GM21528 (cell line): Measurements from ENCODE around the gene LUM.

ENCODE experiments used
- ATAC-seq: cut with Tn5 transposase; IDR thresholded peaks from one replicate; pipeline ENCODE4 v1.9.1; 2021; ENCODE audit warnings: mild to moderate bottlenecking, moderate library complexity; ENCODE audit not compliant: unreplicated experiment, low FRiP score

The LUM gene, protein sequence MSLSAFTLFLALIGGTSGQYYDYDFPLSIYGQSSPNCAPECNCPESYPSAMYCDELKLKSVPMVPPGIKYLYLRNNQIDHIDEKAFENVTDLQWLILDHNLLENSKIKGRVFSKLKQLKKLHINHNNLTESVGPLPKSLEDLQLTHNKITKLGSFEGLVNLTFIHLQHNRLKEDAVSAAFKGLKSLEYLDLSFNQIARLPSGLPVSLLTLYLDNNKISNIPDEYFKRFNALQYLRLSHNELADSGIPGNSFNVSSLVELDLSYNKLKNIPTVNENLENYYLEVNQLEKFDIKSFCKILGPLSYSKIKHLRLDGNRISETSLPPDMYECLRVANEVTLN

DNA sequence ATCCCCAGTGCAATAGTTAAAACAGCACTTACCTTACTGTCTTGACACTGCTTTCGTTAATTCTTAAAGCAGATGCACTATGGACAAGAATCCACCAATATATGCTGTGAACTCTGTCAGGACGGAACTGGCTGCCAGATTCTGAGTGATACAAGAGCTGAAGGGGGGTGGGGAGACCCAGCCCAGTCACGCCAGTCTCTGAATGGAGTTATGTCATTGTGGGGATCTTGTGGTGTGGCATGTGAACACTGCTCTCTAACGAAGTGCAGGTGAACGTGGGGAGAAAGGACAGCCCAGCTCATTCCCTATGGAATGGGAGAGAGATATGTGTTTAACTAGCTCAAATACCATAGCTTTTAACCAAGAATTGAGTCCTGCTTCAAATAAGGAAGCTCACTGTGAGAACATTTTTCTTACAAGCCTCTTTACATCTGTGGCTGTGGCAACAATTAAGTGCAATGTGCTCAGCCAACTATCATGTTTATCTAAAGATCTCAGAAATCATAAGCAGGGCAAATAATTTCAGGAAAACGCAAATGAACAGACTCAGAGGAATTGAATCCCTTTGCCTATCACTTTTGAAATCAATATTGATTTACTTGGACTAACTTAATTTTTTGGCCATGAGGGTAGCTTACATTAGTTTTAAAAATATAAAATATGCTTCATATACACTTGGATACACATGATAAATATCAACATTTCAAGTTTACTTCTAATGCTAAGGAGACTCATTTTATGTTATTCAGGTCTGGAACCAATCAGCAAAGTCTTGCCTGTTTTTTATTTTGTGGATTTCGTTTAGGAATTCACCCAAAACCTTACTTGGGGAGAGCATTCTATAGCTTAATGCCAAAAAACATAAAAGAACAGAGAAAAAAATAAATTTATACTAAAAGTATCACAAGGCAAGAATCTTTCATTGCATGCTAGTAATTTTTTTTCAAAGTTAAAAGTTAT is at the start of gene LUM:
Gene LUM, minus strand, starts transcription at position 129 of the 960 bp plus-strand sequence. CDS start 2,515 bp downstream, outside the sequence.
- no peak for ATAC-seq

DNA sequence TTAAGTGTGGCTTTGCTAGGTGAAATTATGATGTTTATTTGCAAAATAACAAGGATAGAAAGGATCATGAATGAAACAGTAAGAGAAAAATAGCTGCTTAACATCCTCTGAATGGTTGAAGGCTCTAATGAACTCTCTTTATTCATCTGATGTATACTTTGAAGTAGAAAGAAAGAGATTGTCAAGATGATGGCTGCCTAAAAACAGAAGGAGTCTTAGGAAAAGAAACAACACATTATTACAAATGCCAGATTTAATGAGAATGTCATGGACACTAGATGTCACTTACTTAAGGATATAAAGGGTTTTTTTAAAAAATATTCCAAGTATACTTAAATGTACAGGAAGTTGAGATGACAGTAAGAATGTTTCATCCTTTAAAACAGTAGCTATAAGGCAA is 49.7 kb upstream of the LUM start:
- ATAC-seq: no peak

DNA sequence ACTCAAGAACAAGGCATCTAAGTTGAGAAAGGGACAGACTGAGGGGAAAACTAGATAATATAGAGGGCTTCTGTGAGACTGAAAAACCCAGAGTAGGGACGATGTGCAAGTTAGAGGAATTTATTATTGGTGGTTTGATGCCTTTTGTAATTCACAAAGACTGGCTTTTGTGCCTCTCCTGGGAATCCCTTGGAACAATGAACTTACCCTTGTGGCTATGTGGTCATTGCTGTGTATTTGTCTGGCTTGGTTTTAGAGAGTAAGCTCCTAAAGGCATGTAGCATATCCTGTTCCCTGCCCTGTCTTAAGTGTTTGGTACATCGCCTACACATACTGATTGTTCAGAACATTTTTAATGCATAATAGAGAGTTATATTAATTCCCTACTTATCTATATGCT is 44.7 kb upstream of the LUM start:
- ATAC-seq: no peak

DNA sequence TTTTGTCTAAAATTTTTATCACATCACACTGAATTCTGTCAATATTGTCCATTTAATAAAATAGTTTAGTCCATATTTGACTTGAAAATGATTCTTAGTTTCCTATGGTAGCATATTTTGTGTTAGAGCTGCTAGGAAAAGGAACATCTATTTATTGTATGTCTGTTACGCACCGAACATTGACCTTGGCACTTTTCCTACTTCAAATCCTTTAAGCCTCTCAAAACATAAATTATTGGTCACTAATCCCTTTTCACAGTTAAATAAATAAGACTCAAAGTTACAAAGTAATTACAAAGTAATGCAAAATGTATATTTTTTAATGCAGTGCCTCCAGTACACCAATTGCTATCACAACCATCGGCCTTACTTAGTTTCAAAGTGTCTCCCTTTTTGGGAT is 42.8 kb upstream of the LUM start:
- no peak for ATAC-seq

DNA sequence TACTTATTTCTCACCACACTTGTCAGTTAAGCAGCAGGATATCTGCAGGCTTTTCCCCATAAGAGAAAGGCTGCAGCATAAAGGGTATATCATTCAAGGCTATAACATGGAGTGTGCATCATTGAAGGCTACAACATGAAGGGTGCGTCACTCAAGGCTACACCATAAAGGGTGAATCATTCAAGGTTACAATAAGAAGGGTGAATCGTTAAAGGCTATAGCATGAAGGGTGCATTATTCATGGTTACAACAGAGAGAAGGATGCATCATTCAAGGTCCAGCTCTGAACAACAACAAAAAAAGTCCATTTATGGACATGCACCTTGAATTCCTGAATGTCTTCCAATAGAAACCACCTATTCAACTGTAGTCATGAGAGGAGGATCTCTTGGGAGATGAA is 32.8 kb upstream of the LUM start:
- ATAC-seq: no peak

DNA sequence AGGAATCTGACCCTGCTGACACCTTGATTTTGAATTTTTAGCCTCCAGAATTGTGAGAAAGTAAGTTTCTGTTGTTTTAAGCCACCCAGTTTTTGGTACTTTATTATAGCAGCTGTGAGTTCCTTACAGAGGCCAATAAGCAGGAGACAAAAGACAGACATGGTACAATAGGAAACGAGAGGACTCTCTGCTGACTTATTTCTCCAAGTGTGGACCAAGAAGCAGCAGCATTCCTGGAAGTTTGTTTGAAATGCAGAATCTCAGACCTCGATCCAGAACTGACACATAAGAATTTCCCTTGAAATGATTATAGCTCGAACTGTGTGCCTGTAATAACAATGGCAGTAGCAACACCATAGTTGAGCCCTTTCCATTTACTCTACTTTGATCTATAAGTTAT is 31.9 kb upstream of the LUM start:
- no peak for ATAC-seq

DNA sequence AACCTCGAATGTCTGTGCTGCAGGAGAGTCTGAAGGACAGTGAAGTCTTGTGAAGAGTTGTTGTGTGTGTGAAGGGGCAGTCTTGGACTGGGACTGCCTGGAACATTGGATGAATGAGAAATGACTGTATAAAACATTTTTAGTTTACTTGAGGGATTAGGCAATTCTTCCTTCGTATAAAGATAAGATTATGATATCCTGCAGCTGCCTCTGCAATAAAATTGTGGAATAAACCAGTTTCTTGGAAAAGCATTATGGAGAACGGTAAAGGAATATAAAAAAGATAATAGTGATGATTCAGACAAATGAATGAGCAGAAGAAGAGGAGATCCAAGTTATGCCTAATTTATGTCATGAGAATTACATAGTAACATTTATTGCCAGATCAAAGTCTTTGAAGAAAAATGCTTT is 30.9 kb upstream of the LUM start:
- no peak for ATAC-seq

DNA sequence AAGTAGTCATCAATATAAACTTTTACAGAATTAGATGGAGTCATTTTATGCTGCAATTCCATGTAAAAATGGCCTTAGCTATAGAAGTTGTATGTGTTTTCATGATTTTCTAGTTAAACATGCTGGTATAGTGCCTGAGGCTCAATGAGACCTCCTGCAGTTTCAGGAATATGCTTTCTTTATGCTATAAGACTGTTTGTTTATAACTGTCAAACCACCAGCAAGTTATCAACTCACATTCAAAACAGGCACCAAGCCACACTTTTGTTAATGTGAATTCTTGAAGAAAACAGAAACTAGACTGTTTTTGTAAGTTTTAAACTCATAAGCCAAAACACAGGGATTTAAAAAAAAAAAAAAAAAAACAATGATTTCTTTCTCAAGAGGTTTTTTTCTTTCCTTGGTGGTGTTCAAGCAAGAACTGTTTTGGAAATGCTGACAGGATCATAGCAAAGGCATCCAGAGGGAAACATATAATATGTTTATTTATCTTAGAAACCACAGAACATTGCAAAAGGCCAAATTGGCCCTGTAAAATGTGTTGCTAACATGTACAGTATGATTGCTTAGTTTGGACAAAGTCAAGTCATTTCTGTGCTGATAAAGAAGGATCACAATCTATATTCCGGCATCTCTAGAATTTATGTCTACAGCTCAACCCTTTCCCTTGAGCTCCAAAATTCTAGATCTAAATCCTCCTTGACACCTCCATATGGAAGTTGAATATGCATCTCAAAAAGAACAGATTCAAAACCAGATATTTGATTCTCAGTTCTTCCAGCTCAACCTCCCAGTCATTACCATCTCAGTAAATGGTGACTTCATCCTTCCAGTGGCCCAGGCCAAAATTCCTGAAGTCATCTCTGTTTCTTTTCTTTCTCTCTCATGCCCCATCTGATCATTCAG is 29.0 kb upstream of the LUM start:
- no peak for ATAC-seq

DNA sequence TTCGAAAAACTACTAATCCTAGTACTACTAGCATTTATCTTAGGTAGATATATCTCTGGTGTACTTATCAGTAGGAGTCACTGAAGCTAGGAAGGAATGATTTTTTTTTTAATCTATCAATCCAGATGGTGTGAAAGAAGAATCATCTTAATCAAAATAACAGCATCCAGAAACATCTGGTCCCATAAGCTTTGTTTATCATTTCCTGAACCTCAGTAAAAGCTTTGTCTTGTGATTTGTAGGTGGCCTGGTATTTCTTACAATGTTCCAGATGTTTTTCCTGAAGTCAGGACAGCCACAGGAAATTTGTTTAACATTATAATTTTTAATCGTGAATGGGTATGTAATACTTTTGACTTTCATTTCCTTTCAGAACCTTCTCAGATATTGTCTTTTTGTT is 28.0 kb upstream of the LUM start:
- ATAC-seq: no peak

DNA sequence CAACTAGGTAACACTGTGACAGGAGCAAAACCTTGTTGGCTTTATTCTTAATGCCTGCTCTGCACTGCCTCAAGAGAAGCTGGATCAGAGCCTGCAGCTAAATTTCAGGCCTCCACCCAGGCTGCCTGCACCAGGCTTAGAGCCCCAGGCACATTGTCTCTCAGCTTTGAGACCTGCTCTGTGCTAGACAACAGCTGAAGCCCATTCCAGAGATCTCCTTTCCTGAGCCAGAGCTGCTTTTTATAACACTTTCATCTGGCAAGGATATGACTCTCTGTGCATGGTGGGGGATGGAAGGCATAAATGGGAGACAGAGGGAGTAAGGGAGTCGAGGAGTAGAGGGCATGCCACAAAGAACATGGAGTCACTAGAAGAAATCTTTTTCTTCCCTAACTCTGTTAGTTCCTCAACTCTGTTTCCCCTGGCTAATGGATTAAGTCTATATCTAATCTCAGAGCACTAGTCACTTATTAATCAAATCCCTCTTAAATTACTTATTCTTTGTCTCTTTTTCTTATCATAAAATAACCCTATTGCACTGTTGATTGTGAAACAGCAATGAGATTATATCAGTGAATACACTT is 27.1 kb upstream of the LUM start:
- no peak for ATAC-seq

DNA sequence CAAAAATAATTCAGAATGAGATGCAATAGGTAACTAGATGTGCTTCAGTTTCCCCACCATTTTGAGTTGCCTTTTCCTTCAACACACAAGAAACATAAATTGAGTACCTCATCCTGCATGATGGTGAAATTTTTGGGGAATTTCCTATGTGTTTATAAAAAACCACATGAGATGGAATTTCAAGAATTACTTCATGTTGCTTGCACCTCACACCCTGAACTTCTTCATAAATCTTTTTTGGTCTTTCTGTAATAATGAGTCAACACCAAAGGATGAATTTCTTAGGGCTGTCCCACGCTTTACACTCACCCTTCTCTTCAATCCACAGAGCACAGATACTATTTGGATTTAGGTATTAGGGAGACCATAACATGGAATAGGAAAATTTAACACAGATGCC is 22.6 kb upstream of the LUM start:
- no peak for ATAC-seq

DNA sequence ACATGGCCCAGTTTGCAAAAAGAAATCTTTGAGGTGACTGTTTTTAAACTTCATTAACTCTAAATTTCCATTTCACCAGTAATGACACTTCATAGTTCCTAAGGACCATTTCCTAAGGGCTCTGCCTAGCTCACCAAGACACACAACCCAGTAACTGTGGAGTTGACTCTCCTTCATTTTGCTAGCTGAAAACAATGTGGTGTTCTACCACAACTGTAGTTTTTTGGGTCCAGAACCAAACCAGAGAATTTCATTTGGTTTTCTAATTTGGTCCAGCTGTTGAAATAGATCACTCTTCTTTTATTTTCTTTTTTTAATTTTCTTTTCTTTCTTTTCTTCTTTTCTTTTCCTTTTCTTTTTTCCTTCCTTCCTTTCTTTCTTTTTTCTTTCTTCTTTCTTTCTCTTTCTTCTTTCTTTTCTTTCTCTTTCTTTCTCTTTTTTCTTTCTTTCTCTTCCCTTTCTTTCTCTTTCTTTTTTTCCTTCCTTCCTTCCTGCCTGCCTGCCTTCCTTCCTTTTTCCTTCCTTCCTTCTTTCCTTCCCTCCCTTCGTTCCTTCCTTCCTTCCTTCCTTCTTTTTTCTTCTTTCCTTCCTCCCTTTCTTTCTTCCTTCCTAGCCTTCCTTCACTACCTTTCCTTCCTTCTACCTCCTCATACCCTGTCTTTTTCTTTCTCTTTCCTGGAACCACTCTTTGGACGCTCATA is 18.5 kb upstream of the LUM start:
- no peak for ATAC-seq

DNA sequence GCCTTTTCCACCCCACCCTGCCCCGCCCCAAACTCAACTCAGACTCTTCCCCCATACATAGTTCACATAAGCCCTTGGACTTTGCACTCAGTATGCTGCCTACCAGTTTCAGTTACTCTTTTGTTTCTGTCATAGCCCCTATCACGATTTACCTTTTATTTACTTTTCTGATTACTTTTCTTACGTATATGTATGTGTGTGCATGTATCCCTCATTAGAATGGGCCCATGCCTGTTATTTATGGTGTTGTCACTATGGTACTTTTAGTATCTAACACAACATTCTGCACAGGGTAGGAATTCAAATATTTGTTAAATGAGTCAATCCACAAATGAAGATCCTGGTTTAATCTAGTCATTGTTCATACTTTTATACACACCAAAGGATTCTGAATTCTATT is 16.5 kb upstream of the LUM start:
- ATAC-seq: no peak

DNA sequence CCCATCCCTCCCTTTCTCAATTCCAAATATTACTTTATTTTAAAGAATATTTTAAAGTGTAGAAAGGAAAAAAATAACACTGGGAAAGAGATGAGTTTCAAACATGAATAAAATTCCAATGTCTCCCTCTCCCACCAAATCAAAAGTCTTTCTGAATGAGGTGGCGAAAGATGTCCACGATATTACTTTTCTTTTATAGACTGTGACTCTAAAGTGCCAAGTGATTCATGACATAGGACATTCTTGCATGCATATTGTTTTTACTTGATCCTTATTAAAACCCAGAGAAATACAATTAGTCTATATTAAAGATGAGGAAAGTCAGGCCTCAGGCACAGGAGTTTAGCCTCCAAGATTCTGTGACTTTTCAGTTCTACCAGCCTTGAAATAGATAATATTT is 16.0 kb upstream of the LUM start:
- ATAC-seq: no peak

DNA sequence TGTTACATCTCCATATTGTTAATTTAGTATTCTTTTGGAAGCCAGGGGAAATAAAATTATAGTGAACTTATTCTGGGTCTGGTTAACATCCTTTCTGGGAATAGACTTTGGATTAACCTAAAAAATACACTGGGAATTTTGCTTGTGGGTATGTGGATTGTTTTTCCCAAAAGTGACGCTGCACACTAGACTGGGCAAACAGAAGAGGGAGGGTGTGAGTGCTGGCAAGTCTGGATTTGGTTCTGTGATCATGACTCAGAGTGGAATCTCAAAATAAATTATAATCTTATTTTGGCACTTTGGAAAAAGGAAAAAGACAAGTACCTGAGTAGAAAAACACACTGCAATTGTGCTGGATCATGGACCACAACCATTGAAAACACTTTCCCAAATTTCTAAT is 15.2 kb upstream of the LUM start:
- no peak for ATAC-seq

DNA sequence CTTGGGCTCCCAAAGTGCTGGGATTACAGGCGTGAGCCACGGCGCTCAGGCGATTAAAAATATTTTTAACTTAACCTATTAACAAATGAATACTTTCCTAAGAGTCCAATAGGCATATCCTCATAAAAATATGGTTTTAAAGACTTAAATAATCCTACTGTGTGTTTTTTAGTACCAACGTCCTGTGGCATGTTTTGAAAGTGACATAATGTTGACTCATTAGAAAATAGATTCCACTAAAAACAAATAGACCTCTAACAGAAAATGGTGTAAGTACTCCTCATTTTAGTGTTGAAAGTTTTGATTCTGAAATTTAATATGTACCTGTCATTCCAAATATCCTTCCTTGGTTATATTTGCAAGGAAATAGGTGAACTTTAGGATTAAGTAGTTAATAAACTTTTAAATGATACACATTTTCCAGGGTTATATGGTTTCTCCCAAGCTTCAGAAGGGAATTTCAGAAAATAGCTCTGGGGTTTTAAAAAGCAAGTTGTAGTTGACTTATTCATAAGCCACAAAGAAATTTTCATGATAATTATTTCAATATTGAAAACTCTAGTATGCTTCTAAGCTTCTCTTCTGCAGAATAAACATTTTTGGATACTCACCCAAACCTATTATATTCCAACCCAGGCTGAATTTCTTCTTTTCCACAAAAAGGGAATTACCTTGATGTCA is 12.1 kb upstream of the LUM start:
- no peak for ATAC-seq

DNA sequence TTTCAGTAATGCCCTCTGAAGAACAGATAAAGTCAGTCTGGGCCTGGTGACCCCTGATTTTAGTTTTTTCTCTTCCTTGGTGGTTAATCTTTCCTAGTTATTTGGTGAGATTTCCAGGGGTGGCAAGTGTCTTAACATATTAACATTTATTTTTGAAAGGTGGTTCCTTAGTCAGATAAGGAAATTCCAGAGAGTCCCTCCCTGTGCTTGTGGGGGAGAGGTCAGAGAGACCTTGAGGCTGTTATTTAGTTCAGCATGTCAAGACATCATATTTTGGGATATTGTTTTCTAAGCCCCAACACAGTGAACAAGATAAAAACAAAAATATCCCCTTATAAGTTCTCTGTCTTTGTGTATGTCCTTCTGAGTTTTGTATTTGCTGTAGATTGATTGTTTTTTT is 9.5 kb upstream of the LUM start:
- ATAC-seq: no peak

DNA sequence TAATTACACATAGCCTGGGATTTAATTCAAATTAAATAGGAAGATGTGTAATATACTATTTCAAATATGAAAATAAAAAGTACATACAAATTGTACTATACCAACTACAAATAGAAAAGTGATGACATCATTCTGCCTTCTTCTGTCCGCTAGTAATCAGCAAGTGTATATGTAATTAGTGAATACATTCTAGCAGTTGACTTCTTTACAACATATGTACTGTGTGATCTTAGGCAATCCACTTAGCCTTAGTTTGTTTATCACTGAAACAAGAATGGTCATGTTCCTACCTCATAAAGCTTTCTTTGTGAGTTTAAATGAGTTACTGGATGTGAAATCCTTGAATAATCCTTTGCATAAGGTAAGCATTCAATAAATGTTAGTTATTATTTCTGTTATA is 7.8 kb upstream of the LUM start:
- no peak for ATAC-seq

DNA sequence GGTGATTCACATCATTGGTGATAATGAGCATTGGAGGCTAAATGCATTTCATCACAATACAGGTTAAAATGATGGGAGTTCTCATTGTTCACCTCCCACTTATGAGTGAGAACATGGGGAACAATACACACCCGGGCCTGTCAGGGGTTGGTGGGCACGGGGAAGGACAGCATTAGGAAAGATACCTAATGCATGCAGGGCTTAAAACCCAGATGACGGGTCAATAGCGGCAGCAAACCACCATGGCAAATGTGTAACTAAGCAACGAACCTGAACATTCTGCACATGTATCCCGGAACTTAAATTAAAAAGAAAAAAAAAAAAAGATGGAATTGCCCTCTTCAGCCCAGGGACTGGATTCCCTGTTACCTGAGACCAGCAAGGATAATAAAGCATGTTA is 2.3 kb upstream of the LUM start:
- ATAC-seq: no peak
